ENCODE measurements around the gene NR2F1-AS1. TPM values are rescaled to one million over a fixed set of nuclear protein-coding genes. Genes with fewer than 3 reads are reported as not detected.

NR2F1-AS1 gene
- polyA plus RNA-seq, 2 of the 4 experiments (the other 2 are of a cell fraction) = 5.5 to 8.3 TPM

DNA sequence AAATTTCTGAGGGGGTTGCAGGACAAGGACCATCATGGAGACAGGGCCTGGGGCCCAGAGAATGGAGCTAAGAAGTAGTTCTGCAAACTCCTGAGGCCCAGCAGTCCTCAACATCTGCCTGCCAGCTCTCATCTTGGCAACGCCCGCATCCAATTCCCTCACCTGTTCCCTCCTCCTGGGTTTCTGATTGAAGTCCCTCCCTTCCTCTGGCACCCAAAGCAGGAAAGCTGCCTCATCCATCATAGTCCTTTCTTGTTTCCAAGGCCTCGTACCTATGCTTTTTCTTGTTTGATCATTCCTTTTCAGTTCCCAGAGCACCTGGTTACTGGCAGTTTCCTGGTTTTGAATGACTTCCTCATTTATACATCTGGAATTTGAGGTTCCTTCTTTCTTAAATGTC is 181.3 kb downstream of the NR2F1-AS1 start:
- CTCF ChIA-PET = no interaction called here
- no peak for ATAC-seq
- no peak for DNase-seq (ENCODE audit: low read depth in 1 of 2, low spot score in 1 of 2)
- FAIRE-seq = no peak
- Histone ChIP-seq H3K9me3 (0 out of 3 replicates have a peak, but pooled peaks cover 6% of the 10 kb centered on the region), H3K4me1 (no peaks in the 10 kb centered on the region), H3K4me2 (no peak overlapping the region), H3K4me3 (no peak overlapping the region), H3K27ac (no peak overlapping the region)
- TF ChIP-seq, protein P1, sequence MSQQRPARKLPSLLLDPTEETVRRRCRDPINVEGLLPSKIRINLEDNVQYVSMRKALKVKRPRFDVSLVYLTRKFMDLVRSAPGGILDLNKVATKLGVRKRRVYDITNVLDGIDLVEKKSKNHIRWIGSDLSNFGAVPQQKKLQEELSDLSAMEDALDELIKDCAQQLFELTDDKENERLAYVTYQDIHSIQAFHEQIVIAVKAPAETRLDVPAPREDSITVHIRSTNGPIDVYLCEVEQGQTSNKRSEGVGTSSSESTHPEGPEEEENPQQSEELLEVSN (IDR thresholded peaks at IDR 0.05; ENCODE audit: borderline replicate concordance, low read depth) = no peak
- TF ChIP-seq CEBPB (IDR thresholded peaks at IDR 0.05) (no peak), RFX5 (IDR thresholded peaks at IDR 0.05) (no peak), CBX8 (IDR thresholded peaks at IDR 0.05) (no peak), JUNB (IDR thresholded peaks at IDR 0.05) (no peak)
- TF ChIP-seq, protein P2, sequence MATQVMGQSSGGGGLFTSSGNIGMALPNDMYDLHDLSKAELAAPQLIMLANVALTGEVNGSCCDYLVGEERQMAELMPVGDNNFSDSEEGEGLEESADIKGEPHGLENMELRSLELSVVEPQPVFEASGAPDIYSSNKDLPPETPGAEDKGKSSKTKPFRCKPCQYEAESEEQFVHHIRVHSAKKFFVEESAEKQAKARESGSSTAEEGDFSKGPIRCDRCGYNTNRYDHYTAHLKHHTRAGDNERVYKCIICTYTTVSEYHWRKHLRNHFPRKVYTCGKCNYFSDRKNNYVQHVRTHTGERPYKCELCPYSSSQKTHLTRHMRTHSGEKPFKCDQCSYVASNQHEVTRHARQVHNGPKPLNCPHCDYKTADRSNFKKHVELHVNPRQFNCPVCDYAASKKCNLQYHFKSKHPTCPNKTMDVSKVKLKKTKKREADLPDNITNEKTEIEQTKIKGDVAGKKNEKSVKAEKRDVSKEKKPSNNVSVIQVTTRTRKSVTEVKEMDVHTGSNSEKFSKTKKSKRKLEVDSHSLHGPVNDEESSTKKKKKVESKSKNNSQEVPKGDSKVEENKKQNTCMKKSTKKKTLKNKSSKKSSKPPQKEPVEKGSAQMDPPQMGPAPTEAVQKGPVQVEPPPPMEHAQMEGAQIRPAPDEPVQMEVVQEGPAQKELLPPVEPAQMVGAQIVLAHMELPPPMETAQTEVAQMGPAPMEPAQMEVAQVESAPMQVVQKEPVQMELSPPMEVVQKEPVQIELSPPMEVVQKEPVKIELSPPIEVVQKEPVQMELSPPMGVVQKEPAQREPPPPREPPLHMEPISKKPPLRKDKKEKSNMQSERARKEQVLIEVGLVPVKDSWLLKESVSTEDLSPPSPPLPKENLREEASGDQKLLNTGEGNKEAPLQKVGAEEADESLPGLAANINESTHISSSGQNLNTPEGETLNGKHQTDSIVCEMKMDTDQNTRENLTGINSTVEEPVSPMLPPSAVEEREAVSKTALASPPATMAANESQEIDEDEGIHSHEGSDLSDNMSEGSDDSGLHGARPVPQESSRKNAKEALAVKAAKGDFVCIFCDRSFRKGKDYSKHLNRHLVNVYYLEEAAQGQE (IDR thresholded peaks at IDR 0.05) = no peak
- POLR2A ChIA-PET = no interaction called here
- 53% methylated on average over 3 of the region's 3 CpGs for WGBS (ENCODE audit: missing lambda C conversion rate)

DNA sequence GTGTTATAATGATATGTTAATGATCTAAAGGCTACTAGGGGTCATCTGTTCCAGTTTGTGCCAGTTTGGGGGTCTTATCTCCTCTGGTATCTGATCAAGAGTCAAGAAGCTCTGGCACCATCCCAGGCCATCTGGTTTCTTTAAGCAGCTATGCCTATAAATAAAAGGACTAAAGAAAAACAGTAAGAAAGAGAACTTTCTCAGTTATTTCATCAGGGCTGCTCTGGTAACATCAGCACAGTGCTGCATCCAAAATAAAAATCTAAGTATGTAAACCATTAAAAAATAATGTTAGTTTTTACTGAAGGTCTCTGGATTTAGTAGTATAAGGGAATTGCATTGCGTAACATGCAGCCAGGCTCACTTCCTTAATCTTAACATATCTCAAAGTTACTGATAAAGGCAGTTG is 185.0 kb downstream of the NR2F1-AS1 start:
- no peaks in the 10 kb centered on the region for H3K4me1 ChIP-seq
- H3K27ac ChIP-seq = no peak overlapping the region
- ChIA-PET CTCF (no interaction called here), POLR2A (no interaction called here)
- WGBS (ENCODE audit: missing lambda C conversion rate) = 97% methylated on average over 1 of the region's 1 CpG
- ATAC-seq = no peak
- no peak overlapping the region for H3K4me3 ChIP-seq
- DNase-seq (ENCODE audit: low read depth in 1 of 2, low spot score in 1 of 2) = no peak
- peak; percentile 7 to 24; a peak in 1 of 4 replicates for TF ChIP-seq CEBPB (IDR thresholded peaks at IDR 0.05)
- TF ChIP-seq CHD4 (IDR thresholded peaks at IDR 0.05; ENCODE audit: borderline replicate concordance) = no peak
- H3K9me3 ChIP-seq = peaks cover 6% of the 10 kb centered on the region; the same call in 1 of the 3 replicates
- H3K4me2 ChIP-seq = no peak overlapping the region
- FAIRE-seq = no peak

DNA sequence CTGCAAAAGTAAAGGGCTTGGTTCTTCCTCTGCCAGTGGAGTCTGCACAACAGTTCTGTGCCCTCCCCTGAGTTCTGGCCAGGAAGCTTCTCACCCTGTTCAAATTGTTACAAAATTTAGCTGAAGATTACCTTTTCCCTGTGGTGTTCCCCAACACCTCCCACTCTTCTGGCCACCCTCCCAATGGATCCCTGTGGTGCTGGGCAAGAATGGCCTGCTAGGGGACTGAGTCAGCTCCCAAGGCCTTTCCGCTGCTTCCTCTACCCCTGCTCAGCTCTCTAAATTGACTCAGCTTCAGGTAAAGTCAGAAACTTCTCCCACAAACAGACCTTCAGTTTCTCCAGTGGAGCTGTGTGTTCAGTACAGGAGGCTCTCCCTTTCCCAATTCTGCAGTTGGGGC is 186.0 kb downstream of the NR2F1-AS1 start:
- ATAC-seq (no peak), DNase-seq (ENCODE audit: low read depth in 1 of 2, low spot score in 1 of 2) (no peak), FAIRE-seq (no peak)
- Histone ChIP-seq H3K4me3 (no peak overlapping the region), H3K27ac (no peak overlapping the region), H3K9me3 (peaks cover 6% of the 10 kb centered on the region; the same call in 1 of the 3 replicates), H3K4me2 (no peak overlapping the region), H3K4me1 (no peaks in the 10 kb centered on the region)
- ChIA-PET POLR2A (no interaction called here), CTCF (interaction anchor here (0.5 kb wide), 1 partner anchor 302 kb away, joined by 3 read pairs; no protein-coding TSS in a partner anchor)
- TF ChIP-seq HEYL (CRISPR knock-in tag; IDR thresholded peaks at IDR 0.05) (no peak), SREBF2 (IDR thresholded peaks at IDR 0.05) (no peak), CEBPB (IDR thresholded peaks at IDR 0.05) (no peak), MAFK (IDR thresholded peaks at IDR 0.05; ENCODE audit: partially characterized antibody) (no peak), ESRRA (IDR thresholded peaks at IDR 0.05; ENCODE audit: borderline replicate concordance, low read length) (no peak), FOSL2 (IDR thresholded peaks at IDR 0.05) (no peak), FOSL2 (CRISPR knock-in tag; IDR thresholded peaks at IDR 0.05) (no peak), PHF8 (IDR thresholded peaks at IDR 0.05; ENCODE audit: borderline replicate concordance, low read depth) (no peak), JUN (IDR thresholded peaks at IDR 0.05) (no peak)
- TF ChIP-seq, protein P3, sequence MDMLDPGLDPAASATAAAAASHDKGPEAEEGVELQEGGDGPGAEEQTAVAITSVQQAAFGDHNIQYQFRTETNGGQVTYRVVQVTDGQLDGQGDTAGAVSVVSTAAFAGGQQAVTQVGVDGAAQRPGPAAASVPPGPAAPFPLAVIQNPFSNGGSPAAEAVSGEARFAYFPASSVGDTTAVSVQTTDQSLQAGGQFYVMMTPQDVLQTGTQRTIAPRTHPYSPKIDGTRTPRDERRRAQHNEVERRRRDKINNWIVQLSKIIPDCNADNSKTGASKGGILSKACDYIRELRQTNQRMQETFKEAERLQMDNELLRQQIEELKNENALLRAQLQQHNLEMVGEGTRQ (IDR thresholded peaks at IDR 0.05) = no peak
- TF ChIP-seq, protein P4, sequence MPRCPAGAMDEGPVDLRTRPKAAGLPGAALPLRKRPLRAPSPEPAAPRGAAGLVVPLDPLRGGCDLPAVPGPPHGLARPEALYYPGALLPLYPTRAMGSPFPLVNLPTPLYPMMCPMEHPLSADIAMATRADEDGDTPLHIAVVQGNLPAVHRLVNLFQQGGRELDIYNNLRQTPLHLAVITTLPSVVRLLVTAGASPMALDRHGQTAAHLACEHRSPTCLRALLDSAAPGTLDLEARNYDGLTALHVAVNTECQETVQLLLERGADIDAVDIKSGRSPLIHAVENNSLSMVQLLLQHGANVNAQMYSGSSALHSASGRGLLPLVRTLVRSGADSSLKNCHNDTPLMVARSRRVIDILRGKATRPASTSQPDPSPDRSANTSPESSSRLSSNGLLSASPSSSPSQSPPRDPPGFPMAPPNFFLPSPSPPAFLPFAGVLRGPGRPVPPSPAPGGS (IDR thresholded peaks at IDR 0.05) = no peak
- 78% methylated on average over 1 of the region's 1 CpG for WGBS (ENCODE audit: missing lambda C conversion rate)

Measured in A549 (cell line).